Transverse colon (tissue), 4 donors: ENCODE results near the gene KLB. TPM values are rescaled to one million over a fixed set of nuclear protein-coding genes. Genes with fewer than 3 reads are reported as not detected.

Experiments used
- DNase-seq: peaks from one replicate; pipeline ENCODE4 v3.0.0-alpha.2; 2019
- H3K27ac ChIP-seq, 4 donors: fragments of 200-600 bp; sonication (generic); 2 replicates each; pipeline ENCODE4 v1.5.1; 2016 to 2018; ENCODE audit warnings: inconsistent platforms in 4 of 4
- H3K27me3 ChIP-seq: fragments of 200-600 bp; sonication (generic); 2 replicates; pipeline ENCODE4 v1.5.1; 2017; ENCODE audit warnings: inconsistent platforms
- H3K36me3 ChIP-seq, 4 donors: fragments of 200-600 bp; sonication (generic); 2 replicates each; pipeline ENCODE4 v1.5.1; 2017 to 2019; ENCODE audit warnings: inconsistent platforms in 4 of 4
- H3K4me1 ChIP-seq, 4 donors: fragments of 200-600 bp; sonication (generic); 2 replicates each; pipeline ENCODE4 v1.5.1; 2017 to 2020; ENCODE audit warnings: inconsistent platforms in 4 of 4
- H3K4me3 ChIP-seq, 4 donors: fragments of 200-600 bp; sonication (generic); 1 replicate in 1 of 4; 2 replicates in 3 of 4; pipeline versions ENCODE4 v1.5.1 to v1.6.1; 2017 to 2019; ENCODE audit warnings: inconsistent platforms in 4 of 4
- H3K9me3 ChIP-seq, 2 donors: fragments of 200-600 bp; sonication (generic); 2 replicates each; pipeline ENCODE4 v1.5.1; 2017 to 2019; ENCODE audit warnings: inconsistent platforms in 2 of 2
- CTCF ChIP-seq, 5 experiments: fragments of 200-600 bp in 3 of 5; fragments of 450-650 bp in 2 of 5; sonication (generic) in 3 of 5; IDR thresholded peaks; 1 replicate in 2 of 5; 2 replicates in 3 of 5; pipeline ENCODE4 v1.5.1; 2016 to 2017; ENCODE audit warnings: antibody characterized with exemption in 5 of 5, inconsistent platforms in 3 of 5, mild to moderate bottlenecking in 2 of 5, moderate library complexity in 1 of 5
- EP300 ChIP-seq: sonication (generic); formaldehyde crosslinking; IDR thresholded peaks from one replicate; pipeline ENCODE4 v1.6.1; 2017; ENCODE audit warnings: antibody characterized with exemption, low read depth
- POLR2A ChIP-seq: fragments of 450-650 bp; IDR thresholded peaks from one replicate; pipeline ENCODE4 v1.6.1; 2016; ENCODE audit warnings: antibody characterized with exemption, mild to moderate bottlenecking, moderate library complexity
- POLR2AphosphoS5 ChIP-seq, 3 donors: sonication (generic); formaldehyde crosslinking; IDR thresholded peaks; one replicate each; pipeline ENCODE4 v1.6.1; 2016; ENCODE audit warnings: antibody characterized with exemption in 3 of 3
- WGBS, 2 donors: methylation state at CpG; one replicate each; pipeline ENCODE4 v1.1.5; 2018; ENCODE audit warnings: low coverage in 1 of 2; 5-methylcytosine and 5-hydroxymethylcytosine counted together
- in situ Hi-C, 4 donors: fragments of 200-750 bp; cut with MboI; loops; one replicate each; pipeline versions ENCODE4 v1.15.0 to v1.15.1; 2017; ENCODE audit warnings: low sequenced_read_pairs in 3 of 4, low pct_ligation_motif_present in 1 of 4, low pct_unique_long_range_greater_than_20kb in 1 of 4
- intact Hi-C: fragments of 100-400 bp; cut with DNase I; formaldehyde crosslinking; loops from one replicate; pipeline ENCODE4 v1.15.1; 2023; ENCODE audit warnings: low total_unique reads
- total RNA-seq, 4 donors: library from RNA; depleted of rRNA; stranded (reverse); fragments of >200 nt; gene quantifications; one replicate each; pipeline ENCODE4 v1.1.0, GENCODE V29; 2016

Gene KLB
- total RNA-seq, 4 donors from 2014 or later, result 0.37 to 2.5 (median 0.79) TPM; not detected in 1

GRCh38 chr4:39484582-39485272 is 78.0 kb downstream of the KLB start:
- no peak overlapping the region for H3K27ac ChIP-seq
- intact Hi-C loops (no loop called here), in situ Hi-C loops (loop anchor here in 1 of 4 donors (25.0 kb wide), 1 partner anchor 478 kb away; no protein-coding TSS in a partner anchor)
- no peak for TF ChIP-seq POLR2AphosphoS5 (IDR thresholded peaks at IDR 0.05)
- TF ChIP-seq EP300, result no peak
- no peak for TF ChIP-seq CTCF (IDR thresholded peaks at IDR 0.05)
- no peak for TF ChIP-seq POLR2A
- WGBS, 2 donors, result 50 to 85% methylated on average over 2 to 6 of the region's 6 CpGs
- no peaks in the 10 kb centered on the region for H3K27me3 ChIP-seq
- no peak for DNase-seq
- no peak overlapping the region for H3K4me3 ChIP-seq
- H3K4me1 ChIP-seq, result no peaks in the 10 kb centered on the region
- peaks cover 0 to 5% of the 10 kb centered on the region in 2 donors for H3K9me3 ChIP-seq
- no peaks in the 10 kb centered on the region for H3K36me3 ChIP-seq

GRCh38 chr4:39486221-39486804 is 79.6 kb downstream of the KLB start:
- DNase-seq, result no peak
- no peak overlapping the region for H3K4me3 ChIP-seq
- 83 to 86% methylated on average over 8 to 10 of the region's 10 CpGs for WGBS, 2 donors
- H3K36me3 ChIP-seq, result no peaks in the 10 kb centered on the region
- H3K27me3 ChIP-seq, result no peaks in the 10 kb centered on the region
- in situ Hi-C loops, result loop anchor here in 1 of 4 donors (25.0 kb wide), 1 partner anchor 476 kb away; no protein-coding TSS in a partner anchor
- no peak overlapping the region for H3K27ac ChIP-seq
- H3K9me3 ChIP-seq, result peaks cover 0 to 5% of the 10 kb centered on the region in 2 donors
- intact Hi-C loops, result no loop called here
- no peak for TF ChIP-seq EP300
- TF ChIP-seq POLR2AphosphoS5 (IDR thresholded peaks at IDR 0.05), result no peak
- no peak for TF ChIP-seq POLR2A
- TF ChIP-seq CTCF (IDR thresholded peaks at IDR 0.05), result no peak
- H3K4me1 ChIP-seq, result no peaks in the 10 kb centered on the region

- Histone ChIP-seq H3K4me3 (no peak overlapping the region), H3K27me3 (no peaks in the 10 kb centered on the region), H3K4me1 (no peaks in the 10 kb centered on the region), H3K9me3 (no peaks in the 10 kb centered on the region), H3K36me3 (no peaks in the 10 kb centered on the region), H3K27ac (no peak overlapping the region)
- WGBS, 2 donors, result 79 to 90% methylated on average over 2 of the region's 2 CpGs
- intact Hi-C loops, result no loop called here
- in situ Hi-C loops, result loop anchor here in 1 of 4 donors (25.0 kb wide), 1 partner anchor 472 kb away; no protein-coding TSS in a partner anchor
- no peak for DNase-seq
- TF ChIP-seq EP300 (no peak), CTCF (IDR thresholded peaks at IDR 0.05) (no peak), POLR2AphosphoS5 (IDR thresholded peaks at IDR 0.05) (no peak), POLR2A (no peak)
These were observed 83.6 kb downstream of the KLB start for GRCh38 chr4:39490322-39490721.

- Histone ChIP-seq H3K4me1 (no peaks in the 10 kb centered on the region), H3K9me3 (no peaks in the 10 kb centered on the region), H3K27me3 (no peaks in the 10 kb centered on the region), H3K27ac (no peak overlapping the region), H3K4me3 (no peak overlapping the region), H3K36me3 (peaks cover 0 to 12% (median 4%) of the 10 kb centered on the region in 4 donors)
- in situ Hi-C loops (loop anchor here in 1 of 4 donors (25.0 kb wide), 1 partner anchor 468 kb away; no protein-coding TSS in a partner anchor), intact Hi-C loops (no loop called here)
- TF ChIP-seq EP300 (no peak), CTCF (IDR thresholded peaks at IDR 0.05) (no peak), POLR2A (no peak), POLR2AphosphoS5 (IDR thresholded peaks at IDR 0.05) (no peak)
- 86% methylated on average over 1 of the region's 1 CpG; no CpG with 5 or more reads in 1 of the 2 donors for WGBS, 2 donors
- no peak for DNase-seq
These were observed 87.6 kb downstream of the KLB start for GRCh38 chr4:39494354-39494753.
